DMS153 treated with DMSO at 0.1 percent for 48 hours (cell line): Measurements from ENCODE around the gene STK39.

ENCODE experiments used
- DNase-seq: peaks from one replicate; lab custom pipeline; 2025; ENCODE audit not compliant: unreplicated experiment; lab: John Stamatoyannopoulos, UW

STK39 gene

GRCh38 chr2:168165985-168166901 lies 81.2 kb downstream of the STK39 start:
- DNase-seq: no peak

- DNase-seq: no peak
Measured at GRCh38 chr2:168165397-168165796, 82.0 kb downstream of the STK39 start.

DNA sequence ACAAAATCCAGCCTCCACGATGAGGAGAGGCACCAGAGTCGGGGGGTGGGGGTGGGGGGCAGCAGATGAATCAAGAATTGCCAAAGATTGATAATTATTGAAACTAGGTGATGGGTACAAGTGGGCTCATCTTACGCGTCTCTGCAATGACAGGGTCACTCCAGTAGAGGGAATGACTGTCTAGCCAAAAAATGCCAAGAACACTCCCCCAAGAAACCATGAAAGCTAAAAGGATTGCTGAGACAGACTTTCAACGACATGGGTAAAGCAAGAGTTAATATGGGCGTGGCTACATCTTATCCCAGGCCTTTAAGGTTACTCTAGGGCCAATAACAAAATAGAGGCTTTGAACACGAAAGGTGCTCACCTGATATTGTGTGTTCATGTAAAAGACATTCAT lies 86.5 kb downstream of the STK39 start:
- DNase-seq: no peak

- no peak for DNase-seq
Measured at GRCh38 chr2:168159754-168160585, 87.4 kb downstream of the STK39 start.

DNA sequence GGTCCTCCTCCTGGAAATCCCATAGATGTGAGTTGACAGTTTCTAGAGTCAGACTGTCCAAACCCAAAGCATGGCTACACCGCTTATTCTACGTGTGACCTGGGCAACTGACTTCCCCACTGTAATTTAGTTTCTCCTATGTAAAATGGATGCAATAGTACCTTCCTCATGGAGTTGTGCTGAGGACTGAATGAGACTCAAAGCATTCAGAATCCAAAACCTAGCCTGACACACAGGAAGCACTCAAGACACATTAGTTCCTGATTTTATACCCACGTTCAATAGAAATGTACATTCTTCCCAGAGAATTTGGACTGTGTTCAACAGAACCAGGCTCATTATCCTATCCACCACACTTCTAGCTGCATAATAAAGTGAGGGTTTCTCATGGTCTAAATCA lies 88.8 kb downstream of the STK39 start:
- DNase-seq: no peak

DNA sequence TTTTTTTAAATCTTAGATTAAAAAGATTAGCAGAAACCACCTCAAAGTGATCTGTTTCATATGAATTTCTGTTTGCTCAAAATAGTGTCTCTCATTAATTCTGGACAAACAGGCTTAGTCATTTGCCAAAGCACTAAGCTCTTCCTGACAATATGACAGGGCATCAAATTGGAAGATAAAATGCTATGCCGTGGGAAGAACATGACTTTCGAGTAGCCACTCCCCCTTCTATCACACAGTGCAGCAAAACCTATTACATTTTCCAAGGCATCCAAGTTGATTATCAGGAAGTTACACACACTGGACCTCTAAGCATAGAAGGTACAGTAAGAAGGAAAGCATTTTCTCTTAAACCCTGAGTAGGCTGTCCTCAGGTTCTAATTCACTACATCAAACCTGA lies 89.5 kb downstream of the STK39 start:
- no peak for DNase-seq

DNA sequence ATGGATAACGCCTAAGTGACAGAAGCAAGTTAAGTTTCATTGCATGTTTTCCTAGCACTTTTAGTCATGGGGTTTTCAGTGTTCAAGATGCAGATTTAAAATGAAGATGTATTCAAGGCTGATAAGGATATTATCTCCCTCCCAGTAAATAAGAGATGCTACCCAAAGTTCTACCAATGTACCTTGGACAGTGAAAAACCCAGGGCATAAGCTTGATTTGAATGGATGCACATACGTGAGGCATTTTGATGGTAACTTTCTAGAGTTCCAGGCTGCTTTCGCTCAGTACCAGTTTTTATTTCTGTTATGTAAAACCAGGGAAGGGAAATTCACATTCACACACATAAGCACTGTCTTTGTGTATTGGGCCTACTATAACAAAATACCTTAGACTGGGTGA lies 90.3 kb downstream of the STK39 start:
- no peak for DNase-seq

DNA sequence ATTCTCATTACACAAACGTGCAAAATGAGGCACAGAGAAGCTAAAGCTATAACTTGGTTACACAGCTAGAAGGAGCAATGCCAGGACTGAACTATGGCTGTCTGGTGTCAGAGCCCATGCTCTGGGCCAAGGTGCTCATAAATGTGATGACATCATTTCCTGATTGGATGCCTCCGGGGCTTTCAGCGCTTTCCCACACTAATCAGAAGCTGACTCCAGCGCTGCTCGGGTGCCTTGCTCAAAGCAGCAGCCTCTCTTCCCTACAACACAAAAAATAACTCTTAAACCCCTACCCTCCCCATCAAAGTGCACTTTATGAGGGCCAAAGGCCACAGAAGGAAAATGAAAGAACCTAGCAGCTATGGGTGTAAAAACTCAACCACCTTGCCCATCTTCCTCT lies 90.7 kb downstream of the STK39 start:
- DNase-seq: no peak

- no peak for DNase-seq
Measured at GRCh38 chr2:168155680-168156079, 91.7 kb downstream of the STK39 start.

- no peak for DNase-seq
Measured at GRCh38 chr2:168155046-168155445, 92.3 kb downstream of the STK39 start.

DNA sequence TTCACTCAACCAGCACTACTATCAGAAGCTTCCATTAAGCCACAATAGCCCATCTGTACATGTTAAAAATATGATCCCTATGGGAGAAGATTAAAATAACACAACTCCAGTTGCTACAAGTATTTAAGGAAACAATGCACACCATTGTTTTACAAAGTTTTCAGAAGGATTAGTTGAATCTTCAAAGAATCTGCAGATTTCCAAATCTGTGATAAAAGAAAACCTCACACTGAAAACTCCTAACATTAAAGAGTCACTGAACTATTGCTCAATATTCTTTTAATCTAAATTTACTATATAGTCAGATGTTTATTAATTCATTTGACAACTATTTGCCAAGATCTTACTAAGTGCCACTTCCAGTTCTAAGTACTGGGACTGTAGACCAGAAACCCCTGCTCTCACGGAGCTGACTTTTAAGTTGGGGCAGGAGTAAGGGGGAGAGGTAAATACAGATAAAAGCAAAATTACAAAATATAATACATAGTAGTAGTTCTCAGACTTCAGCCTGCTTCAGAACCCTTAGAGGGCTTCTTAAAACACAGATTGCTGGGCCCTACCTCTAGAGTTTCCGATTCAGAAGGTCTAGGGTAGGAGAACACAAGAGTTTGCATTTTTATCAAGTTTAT lies 94.4 kb downstream of the STK39 start:
- no peak for DNase-seq

- no peak for DNase-seq
Measured at GRCh38 chr2:168149986-168150385, 97.4 kb downstream of the STK39 start.

DNA sequence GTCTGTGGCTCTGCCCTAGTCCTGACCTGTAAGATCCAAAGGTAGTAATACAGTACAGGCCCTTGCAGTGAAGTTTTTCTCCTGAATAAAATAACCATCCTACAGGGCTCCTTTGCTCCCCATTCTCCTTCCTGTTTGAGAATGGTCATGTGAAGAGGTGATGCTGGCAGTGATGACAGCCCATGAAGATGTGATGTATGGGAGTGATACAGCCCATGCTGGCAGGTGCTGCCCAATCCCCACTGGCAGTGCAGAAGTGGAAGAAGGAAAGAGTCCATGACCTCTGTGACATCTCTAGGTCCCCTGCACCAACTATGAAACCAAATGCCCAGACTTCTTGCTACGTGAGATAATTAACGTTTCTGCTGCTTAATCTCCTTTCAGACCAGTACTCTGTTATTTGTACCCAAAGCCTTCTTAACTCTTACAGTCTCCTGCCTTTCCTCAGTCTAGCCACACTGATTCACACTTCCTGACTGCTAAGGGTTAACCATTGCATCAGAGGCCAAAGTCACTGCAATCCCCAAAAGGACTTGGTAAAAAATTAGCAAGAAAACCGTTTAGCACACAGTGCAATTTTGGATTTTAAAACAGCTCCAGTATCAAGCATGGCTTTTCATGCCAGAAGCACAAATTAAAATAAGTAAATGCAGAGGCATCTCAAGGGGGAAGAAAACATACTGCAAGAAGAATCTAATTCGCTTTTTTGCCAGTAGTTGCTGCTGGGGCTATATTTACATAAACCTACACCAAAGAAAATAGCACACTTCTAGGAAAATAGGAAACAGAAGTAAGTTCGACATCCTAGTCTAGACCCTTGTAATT lies 98.0 kb downstream of the STK39 start:
- no peak for DNase-seq

- no peak for DNase-seq
Measured at GRCh38 chr2:168147830-168148794, 99.3 kb downstream of the STK39 start.

DNA sequence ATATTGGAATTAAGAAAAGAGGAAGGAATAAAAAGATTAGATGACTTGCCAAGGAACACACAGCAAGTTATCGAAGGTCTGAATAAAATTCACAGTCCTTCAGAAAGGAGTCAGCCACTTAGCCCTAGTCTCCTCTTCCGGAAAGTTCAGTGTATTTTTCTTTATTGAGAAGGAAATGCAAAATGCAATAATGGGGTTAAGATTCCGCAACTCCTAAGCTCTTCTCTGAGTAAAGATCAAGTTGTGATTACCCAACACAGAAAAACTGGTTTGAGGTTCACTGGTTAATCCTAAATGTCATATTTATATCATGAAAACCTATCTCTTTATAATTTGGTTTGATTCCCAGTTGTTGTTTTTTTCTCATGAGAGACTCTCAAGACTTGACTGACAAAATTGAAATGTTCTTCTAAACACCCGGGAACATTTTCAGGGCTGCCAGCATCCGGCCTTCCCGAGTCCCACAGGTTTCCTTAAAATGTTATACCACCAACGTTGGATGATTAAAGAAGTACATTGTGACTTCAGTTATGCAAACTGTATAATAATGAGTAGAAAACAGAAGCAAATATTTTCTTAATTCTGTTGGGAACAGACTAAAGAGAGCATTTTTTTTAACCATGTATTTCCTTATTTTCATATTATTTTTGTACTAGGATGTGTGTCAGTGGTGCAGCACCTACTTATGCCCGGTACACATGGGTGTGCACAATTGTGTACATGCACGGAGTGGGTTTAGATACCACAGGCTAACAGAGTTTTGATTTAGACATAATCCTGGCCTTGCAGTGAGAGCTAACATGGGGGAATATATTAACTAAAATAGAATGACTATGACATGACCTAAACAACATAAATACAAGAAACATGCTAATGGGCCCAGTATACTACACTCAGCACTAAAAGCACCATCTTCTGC lies 100.2 kb downstream of the STK39 start:
- DNase-seq: no peak

DNA sequence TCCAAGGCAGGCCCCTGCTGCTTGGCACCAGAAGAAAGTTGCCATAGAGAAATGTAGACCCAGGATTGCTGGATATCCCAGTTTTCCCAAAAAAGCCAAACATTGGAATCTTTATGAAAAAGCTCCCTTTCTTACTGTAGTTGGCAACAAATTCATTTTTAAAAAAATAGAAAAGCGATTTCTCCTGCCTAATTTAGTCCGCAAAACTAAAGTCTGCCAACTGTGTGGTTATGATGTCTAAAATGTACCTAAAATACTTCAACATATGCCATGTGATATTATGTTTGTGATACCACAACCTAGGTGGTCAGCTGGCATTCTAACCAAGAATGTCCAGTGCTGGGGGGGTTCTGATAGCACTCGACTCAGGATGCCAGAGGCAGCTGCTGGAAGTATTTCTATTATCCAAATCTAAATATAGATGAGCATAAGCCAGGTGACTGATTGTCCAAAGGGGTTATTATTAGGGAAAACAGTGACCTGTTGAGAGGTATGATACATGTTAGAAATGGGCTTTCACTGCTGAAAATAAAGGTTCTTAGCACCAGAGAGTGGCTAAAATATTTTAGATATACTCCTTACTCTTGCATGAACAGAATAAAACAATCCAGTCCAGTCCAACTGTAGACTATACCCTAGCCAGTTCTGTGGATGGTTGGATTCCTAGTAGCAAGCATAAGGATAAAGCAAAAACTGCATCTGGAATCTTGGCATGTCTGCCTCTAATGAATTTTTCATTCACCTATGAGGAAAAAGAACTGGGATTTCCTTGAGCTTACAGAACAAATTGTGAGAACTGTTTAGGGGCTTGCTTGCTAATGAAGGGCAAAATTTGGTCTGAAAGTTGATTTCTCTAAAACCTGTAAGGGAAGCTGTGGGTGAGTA lies 101.7 kb downstream of the STK39 start:
- DNase-seq: no peak

DNA sequence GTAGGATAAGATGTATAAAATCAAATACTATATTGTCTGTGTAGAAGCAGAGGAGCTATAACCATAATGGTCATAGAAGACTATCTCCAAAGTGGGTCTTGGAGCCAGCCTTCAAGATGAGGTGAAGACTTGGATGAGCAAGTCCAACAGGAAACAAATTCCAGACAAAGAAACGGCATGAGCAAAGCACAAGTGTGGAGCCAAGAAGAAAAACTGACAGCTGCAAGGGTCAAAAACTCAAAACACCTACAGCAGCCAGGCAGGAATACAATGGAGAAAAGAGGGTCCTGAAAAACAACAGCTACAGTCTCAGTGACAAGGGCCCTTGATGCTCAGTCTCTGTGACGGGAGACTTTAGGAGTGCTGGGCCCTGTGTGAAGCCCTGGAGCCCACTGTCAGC lies 102.4 kb downstream of the STK39 start:
- DNase-seq: no peak

GRCh38 chr2:168143813-168144212 lies 103.6 kb downstream of the STK39 start:
- no peak for DNase-seq
